NCI-H82 (cell line): ENCODE results near the gene RTN4RL1.

Experiments used
- DNase-seq: peaks from one replicate; lab custom pipeline; 2025; lab: John Stamatoyannopoulos, UW

RTN4RL1 gene

GRCh38 chr17:1948517-1948825 lies 76.7 kb downstream of the RTN4RL1 start:
- DNase-seq = no peak

- no peak for DNase-seq
These were observed 77.2 kb downstream of the RTN4RL1 start for GRCh38 chr17:1947743-1948516.

- no peak for DNase-seq
These were observed 77.8 kb downstream of the RTN4RL1 start for GRCh38 chr17:1947229-1947742.

GRCh38 chr17:1946021-1946932 lies 78.9 kb downstream of the RTN4RL1 start:
- no peak for DNase-seq

- no peak for DNase-seq
These were observed 79.5 kb downstream of the RTN4RL1 start for GRCh38 chr17:1945621-1946020.

- DNase-seq = no peak
These were observed 81.7 kb downstream of the RTN4RL1 start for GRCh38 chr17:1943436-1943831.

- no peak for DNase-seq
These were observed 82.3 kb downstream of the RTN4RL1 start for GRCh38 chr17:1942666-1943435.

- DNase-seq = no peak
These were observed 83.1 kb downstream of the RTN4RL1 start for GRCh38 chr17:1942066-1942365.

GRCh38 chr17:1941272-1942065 lies 83.7 kb downstream of the RTN4RL1 start:
- DNase-seq = no peak

GRCh38 chr17:1940810-1941185 lies 84.3 kb downstream of the RTN4RL1 start:
- DNase-seq = peak; percentile 85

GRCh38 chr17:1939981-1940809 lies 84.9 kb downstream of the RTN4RL1 start:
- peak; percentile 81 for DNase-seq

GRCh38 chr17:1937461-1937860 lies 87.7 kb downstream of the RTN4RL1 start:
- no peak for DNase-seq

- DNase-seq = no peak
These were observed 88.4 kb downstream of the RTN4RL1 start for GRCh38 chr17:1936766-1937165.

GRCh38 chr17:1934901-1935300 lies 90.2 kb downstream of the RTN4RL1 start:
- no peak for DNase-seq

- no peak for DNase-seq
These were observed 91.0 kb downstream of the RTN4RL1 start for GRCh38 chr17:1933875-1934715.

- DNase-seq = peak; percentile 93
These were observed 93.1 kb downstream of the RTN4RL1 start for GRCh38 chr17:1931844-1932579.

GRCh38 chr17:1930337-1930645 lies 94.8 kb downstream of the RTN4RL1 start:
- no peak for DNase-seq

GRCh38 chr17:1928976-1929375 lies 96.2 kb downstream of the RTN4RL1 start:
- peak; percentile 98 for DNase-seq

- DNase-seq = no peak
These were observed 104.2 kb downstream of the RTN4RL1 start for GRCh38 chr17:1920948-1921351.
